Left lung (tissue), 10 donors: ENCODE measurements around the gene CMTM4. TPM values are rescaled to one million over a fixed set of nuclear protein-coding genes. Genes with fewer than 3 reads are reported as not detected.

Experiments
- ATAC-seq: fragments of 200-7000 bp; cut with Tn5 transposase; one replicate; pipeline ENCODE4 v1.9.1; 2020; ENCODE audit warnings: moderate library complexity
- DNase-seq, 4 donors: peaks; one replicate each; pipeline ENCODE4 v3.0.0-alpha.2; 2013 to 2020
- H3K27ac ChIP-seq, 2 donors: fragments of 200-600 bp; sonication (generic) in 1 of 2; one replicate each; pipeline versions ENCODE4 v1.5.0 to v1.8.0; 2020 to 2021
- H3K27me3 ChIP-seq, 2 donors: fragments of 200-600 bp; sonication (generic) in 1 of 2; one replicate each; pipeline versions ENCODE4 v1.5.0 to v1.8.0; 2020 to 2021
- H3K36me3 ChIP-seq, 2 donors: fragments of 200-600 bp; sonication (generic) in 1 of 2; one replicate each; pipeline versions ENCODE4 v1.5.0 to v1.8.0; 2020 to 2021
- H3K4me1 ChIP-seq, 2 donors: fragments of 200-600 bp; one replicate each; pipeline ENCODE4 v1.8.0; 2021
- H3K4me3 ChIP-seq, 2 donors: fragments of 200-600 bp; sonication (generic) in 1 of 2; one replicate each; pipeline versions ENCODE4 v1.5.0 to v1.8.0; 2020 to 2021; ENCODE audit warnings: mild to moderate bottlenecking in 1 of 2
- H3K9me3 ChIP-seq, 2 donors: fragments of 200-600 bp; sonication (generic) in 1 of 2; one replicate each; pipeline versions ENCODE4 v1.5.0 to v1.8.0; 2020 to 2021
- intact Hi-C, 2 donors: fragments of 100-400 bp; cut with DNase I; formaldehyde crosslinking; loops; one replicate each; pipeline versions ENCODE4 v1.11.2 to v1.14.2; 2022
- polyA plus RNA-seq, 6 donors: library from polyadenylated mRNA; unstranded; fragments of 120-200 nt; gene quantifications; one replicate each; pipeline ENCODE4 v1.2.1, GENCODE V29; 2013; ENCODE audit not compliant: insufficient read length in 6 of 6
- total RNA-seq, 2 donors: library from RNA; stranded (reverse); fragmentation: NEBNext Ultra II Directional; extraction: Animal tissue kit (Norgen Biotek cat#: 25700); gene quantifications; one replicate each; pipeline ENCODE4 v1.2.1, GENCODE V29; 2021
- TF ChIP-seq, protein P1 (sequence below), 2 donors: fragments of 200-600 bp; sonication (generic) in 1 of 2; IDR thresholded peaks; one replicate each; pipeline versions ENCODE4 v1.5.0 to v1.8.0; 2021; ENCODE audit warnings: antibody characterized with exemption in 2 of 2
- donor health status: DM: no; HTN: yes; CAD: no.
- donor health status: DM: no; HTN: no; CAD: no.

The CMTM4 gene
- total and polyA plus RNA-seq, 8 donors, result 25.2 to 72.3 (median 34.6) TPM

GRCh38 chr16:66717776-66718175, 21.2 kb upstream of the CMTM4 start:
- Histone ChIP-seq H3K27me3 (no peaks in the 10 kb centered on the region), H3K36me3 (peaks cover 0 to 41% of the 10 kb centered on the region in 2 donors), H3K4me1 (no peaks in the 10 kb centered on the region), H3K27ac (peak overlapping the region in 1 of 2 donors; percentile 23), H3K4me3 (no peak overlapping the region), H3K9me3 (no peaks in the 10 kb centered on the region)
- peak; percentile 95 for ATAC-seq
- DNase-seq, result no peak
- intact Hi-C loops, result no loop called here
- TF ChIP-seq, protein P1, sequence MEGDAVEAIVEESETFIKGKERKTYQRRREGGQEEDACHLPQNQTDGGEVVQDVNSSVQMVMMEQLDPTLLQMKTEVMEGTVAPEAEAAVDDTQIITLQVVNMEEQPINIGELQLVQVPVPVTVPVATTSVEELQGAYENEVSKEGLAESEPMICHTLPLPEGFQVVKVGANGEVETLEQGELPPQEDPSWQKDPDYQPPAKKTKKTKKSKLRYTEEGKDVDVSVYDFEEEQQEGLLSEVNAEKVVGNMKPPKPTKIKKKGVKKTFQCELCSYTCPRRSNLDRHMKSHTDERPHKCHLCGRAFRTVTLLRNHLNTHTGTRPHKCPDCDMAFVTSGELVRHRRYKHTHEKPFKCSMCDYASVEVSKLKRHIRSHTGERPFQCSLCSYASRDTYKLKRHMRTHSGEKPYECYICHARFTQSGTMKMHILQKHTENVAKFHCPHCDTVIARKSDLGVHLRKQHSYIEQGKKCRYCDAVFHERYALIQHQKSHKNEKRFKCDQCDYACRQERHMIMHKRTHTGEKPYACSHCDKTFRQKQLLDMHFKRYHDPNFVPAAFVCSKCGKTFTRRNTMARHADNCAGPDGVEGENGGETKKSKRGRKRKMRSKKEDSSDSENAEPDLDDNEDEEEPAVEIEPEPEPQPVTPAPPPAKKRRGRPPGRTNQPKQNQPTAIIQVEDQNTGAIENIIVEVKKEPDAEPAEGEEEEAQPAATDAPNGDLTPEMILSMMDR (IDR thresholded peaks at IDR 0.05), result no peak

- TF ChIP-seq, protein P1 (IDR thresholded peaks at IDR 0.05), result peak; percentile 28 to 43
- Histone ChIP-seq H3K27ac (peak overlapping the region in 1 of 2 donors; percentile 23), H3K27me3 (no peaks in the 10 kb centered on the region), H3K4me1 (no peaks in the 10 kb centered on the region), H3K36me3 (peaks cover 0 to 35% of the 10 kb centered on the region in 2 donors), H3K4me3 (no peak overlapping the region), H3K9me3 (no peaks in the 10 kb centered on the region)
- intact Hi-C loops, result no loop called here
- peak; percentile 64 for ATAC-seq
- peak in 1 of 4 donors; percentile 31 for DNase-seq
Measured at GRCh38 chr16:66717112-66717675, 20.7 kb upstream of the CMTM4 start.

- Histone ChIP-seq H3K9me3 (no peaks in the 10 kb centered on the region), H3K27me3 (no peaks in the 10 kb centered on the region), H3K4me1 (no peaks in the 10 kb centered on the region), H3K36me3 (peaks cover 0 to 21% of the 10 kb centered on the region in 2 donors), H3K4me3 (no peak overlapping the region), H3K27ac (no peak overlapping the region)
- TF ChIP-seq, protein P1 (IDR thresholded peaks at IDR 0.05), result no peak
- DNase-seq (no peak), ATAC-seq (no peak)
- intact Hi-C loops, result no loop called here
Measured at GRCh38 chr16:66714654-66715307, 18.2 kb upstream of the CMTM4 start.

DNA sequence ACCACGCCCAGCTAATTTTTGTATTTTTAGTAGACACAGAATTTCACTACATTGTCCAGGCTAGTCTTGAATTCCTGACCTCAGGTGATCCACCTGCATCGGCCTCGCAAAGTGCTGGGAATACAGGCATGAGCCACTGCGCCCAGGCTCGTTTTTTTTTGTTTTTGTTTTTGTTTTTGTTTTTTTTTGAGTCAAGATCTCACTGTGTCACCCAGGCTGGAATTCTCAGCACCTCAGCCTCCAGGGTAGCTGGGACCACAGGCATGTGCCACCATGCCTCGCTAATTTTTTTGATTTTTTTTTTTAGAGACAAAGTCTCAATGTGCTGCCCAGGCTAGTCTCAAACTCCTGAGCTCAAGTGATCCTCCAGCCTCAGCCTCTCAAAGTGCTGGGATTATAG, 17.5 kb upstream of the CMTM4 start:
- Histone ChIP-seq H3K9me3 (no peaks in the 10 kb centered on the region), H3K4me1 (no peaks in the 10 kb centered on the region), H3K27ac (no peak overlapping the region), H3K4me3 (no peak overlapping the region), H3K36me3 (peaks cover 0 to 16% of the 10 kb centered on the region in 2 donors), H3K27me3 (no peaks in the 10 kb centered on the region)
- TF ChIP-seq, protein P1 (IDR thresholded peaks at IDR 0.05), result no peak
- ATAC-seq, result no peak
- intact Hi-C loops, result no loop called here
- no peak for DNase-seq

- H3K36me3 ChIP-seq, result peaks cover 0 to 6% of the 10 kb centered on the region in 2 donors
- H3K27ac ChIP-seq, result no peak overlapping the region
- H3K27me3 ChIP-seq, result no peaks in the 10 kb centered on the region
- no peaks in the 10 kb centered on the region for H3K4me1 ChIP-seq
- intact Hi-C loops, result no loop called here
- no peak for DNase-seq
- no peak overlapping the region for H3K4me3 ChIP-seq
- H3K9me3 ChIP-seq, result no peaks in the 10 kb centered on the region
- no peak for ATAC-seq
- TF ChIP-seq, protein P1 (IDR thresholded peaks at IDR 0.05), result no peak
Measured at GRCh38 chr16:66713076-66713475, 16.5 kb upstream of the CMTM4 start.
